ENCODE measurements around the gene PIK3R2.

The PIK3R2 gene

DNA sequence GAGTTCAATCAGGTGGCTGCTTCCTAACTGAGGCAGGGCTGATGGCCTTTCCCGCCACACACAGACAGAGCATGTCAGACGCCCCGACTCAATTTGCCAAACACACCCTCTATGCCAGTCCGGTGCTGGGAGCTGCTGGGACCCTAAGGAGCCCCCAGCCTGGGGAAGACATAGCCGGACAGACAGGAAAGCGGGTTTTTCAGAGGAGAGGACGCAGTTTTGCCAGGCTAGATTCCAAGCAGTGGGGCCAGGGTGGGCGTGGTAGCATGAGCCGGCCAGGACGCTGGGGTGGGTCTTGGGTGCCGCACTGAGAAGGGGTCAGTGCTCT lies 35.6 kb upstream of the PIK3R2 start:
- H3K9me3 ChIP-seq (replicated peaks; ENCODE audit: low read length) = no peaks in the 10 kb centered on the region
- peak overlapping the region; percentile 66 for H3K9ac ChIP-seq (ENCODE audit: low read depth, low read length)
- H3K4me2 ChIP-seq (ENCODE audit: low read length) = peak overlapping the region; percentile 94
- H3K36me3 ChIP-seq (ENCODE audit: insufficient read depth, low read length) = no peaks in the 10 kb centered on the region
- H3K4me1 ChIP-seq (ENCODE audit: control insufficient read depth, insufficient read depth, low read length) = peaks cover 18% of the 10 kb centered on the region
- no peaks in the 10 kb centered on the region for H3K27me3 ChIP-seq (ENCODE audit: control insufficient read depth, insufficient read depth, low read length)
- peak overlapping the region; percentile 72 for H3K4me3 ChIP-seq (ENCODE audit: low read length)

DNA sequence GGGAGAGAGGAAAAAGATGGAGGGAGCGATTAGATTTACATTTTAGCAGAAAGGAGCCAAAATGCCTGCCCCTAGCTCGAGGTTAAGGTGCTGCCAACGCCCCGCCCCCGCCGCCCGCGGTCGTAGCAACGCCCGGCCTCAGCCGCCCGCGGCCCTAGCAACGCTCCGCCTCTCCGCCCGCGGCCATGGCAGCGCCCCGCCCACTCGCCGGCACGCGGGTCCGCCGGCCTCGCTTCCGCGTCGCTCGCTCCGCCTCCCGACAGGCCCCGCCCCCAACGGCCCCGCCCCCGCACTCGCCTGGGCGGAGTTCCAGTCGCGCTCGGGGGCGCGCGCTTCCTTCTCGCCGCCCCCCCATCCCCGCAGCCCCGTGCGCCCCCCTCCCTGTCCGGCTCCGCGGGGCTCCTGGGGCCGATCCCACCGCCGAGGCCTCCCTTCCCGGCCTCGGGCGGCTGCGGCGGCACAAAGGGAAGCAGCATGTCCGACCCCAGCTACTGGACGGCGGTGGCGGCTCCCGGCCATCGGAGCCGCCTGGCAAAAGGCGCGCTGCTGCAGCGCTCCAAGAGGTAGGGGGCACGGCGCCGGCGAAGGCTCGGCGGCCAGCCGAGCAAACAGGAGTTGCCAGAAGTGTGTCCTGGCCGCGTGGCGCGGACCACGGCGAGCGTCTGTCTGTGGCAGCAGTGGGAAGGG lies 35.1 kb upstream of the PIK3R2 start:
- H3K9ac ChIP-seq (ENCODE audit: low read depth, low read length) = peak overlapping the region; percentile 79
- no peaks in the 10 kb centered on the region for H3K9me3 ChIP-seq (replicated peaks; ENCODE audit: low read length)
- H3K36me3 ChIP-seq (ENCODE audit: insufficient read depth, low read length) = no peaks in the 10 kb centered on the region
- no peaks in the 10 kb centered on the region for H3K27me3 ChIP-seq (ENCODE audit: control insufficient read depth, insufficient read depth, low read length)
- H3K4me1 ChIP-seq (ENCODE audit: control insufficient read depth, insufficient read depth, low read length) = peaks cover 18% of the 10 kb centered on the region
- H3K4me2 ChIP-seq (ENCODE audit: low read length) = peak overlapping the region; percentile 99
- H3K4me3 ChIP-seq (ENCODE audit: low read length) = peak overlapping the region; percentile 84

DNA sequence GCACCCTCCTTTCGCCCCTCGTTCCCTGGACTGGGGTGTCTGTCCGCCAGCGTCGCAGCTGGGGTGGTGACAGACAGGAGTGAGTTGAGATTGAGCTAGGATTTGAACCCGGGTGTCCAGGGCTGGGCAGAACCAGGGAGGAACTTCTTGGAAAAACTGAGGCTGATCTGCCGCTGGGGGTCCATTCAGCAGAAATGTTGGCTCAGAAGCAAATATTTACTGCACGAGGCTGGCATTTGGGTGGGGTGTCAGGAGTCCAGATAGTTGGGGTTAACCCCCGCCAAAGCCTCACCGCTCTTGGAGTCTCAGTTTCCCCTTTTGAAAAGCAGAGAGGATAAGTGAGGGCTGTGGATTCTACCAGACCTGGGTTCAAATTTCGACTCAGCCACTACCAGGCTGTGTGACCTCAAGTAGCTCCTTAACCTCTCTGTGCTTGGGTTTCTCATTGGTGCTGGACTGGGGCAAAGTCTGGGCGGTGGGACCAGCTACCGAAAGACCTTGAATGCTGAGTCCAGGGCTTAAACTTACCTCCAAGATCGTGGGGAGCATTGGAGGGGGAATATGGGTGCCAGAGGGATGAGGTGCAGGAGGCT lies 34.4 kb upstream of the PIK3R2 start:
- Histone ChIP-seq H3K4me3 (ENCODE audit: low read length) (peak overlapping the region; percentile 84), H3K9ac (ENCODE audit: low read depth, low read length) (peak overlapping the region; percentile 79), H3K27me3 (ENCODE audit: control insufficient read depth, insufficient read depth, low read length) (no peaks in the 10 kb centered on the region), H3K9me3 (replicated peaks; ENCODE audit: low read length) (no peaks in the 10 kb centered on the region), H3K36me3 (ENCODE audit: insufficient read depth, low read length) (peaks cover 6% of the 10 kb centered on the region), H3K4me1 (ENCODE audit: control insufficient read depth, insufficient read depth, low read length) (peaks cover 18% of the 10 kb centered on the region), H3K4me2 (ENCODE audit: low read length) (peak overlapping the region; percentile 99)

DNA sequence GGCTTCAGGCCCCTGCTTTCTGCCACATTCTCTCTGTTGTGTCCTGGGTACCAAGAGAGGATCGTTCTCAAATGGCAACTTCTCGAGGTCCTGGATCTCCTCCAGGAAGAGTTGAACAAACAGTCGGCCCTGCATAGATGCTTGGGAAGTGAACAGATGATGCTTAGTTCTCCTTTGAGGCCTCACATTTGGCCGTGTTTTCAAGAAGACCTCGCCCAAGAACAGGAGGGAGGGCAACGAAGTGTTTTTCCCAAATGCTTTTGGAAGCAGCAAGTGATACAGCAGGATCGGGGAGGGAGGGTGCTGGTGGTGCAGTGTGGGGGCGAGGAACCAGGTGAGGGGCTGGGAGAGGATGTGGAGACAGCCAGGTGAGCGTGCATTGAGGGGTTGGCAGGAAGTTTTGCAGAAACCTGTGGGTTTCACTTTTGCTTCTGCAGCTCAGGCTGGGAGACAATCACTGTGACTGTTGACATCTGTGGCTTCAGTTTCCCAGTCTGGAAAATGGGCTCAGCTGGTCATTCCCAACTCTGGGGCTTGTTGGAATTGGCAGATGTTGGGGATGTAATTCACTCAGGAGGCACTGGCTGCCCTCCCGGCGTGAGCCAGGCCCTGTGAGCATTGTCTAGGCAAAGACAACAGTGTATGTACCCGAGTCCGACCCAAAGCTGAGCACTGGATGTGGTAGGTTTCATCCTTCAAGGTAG lies 33.8 kb upstream of the PIK3R2 start:
- Histone ChIP-seq H3K9me3 (replicated peaks; ENCODE audit: low read length) (no peaks in the 10 kb centered on the region), H3K9ac (ENCODE audit: low read depth, low read length) (no peak overlapping the region), H3K4me2 (ENCODE audit: low read length) (peak overlapping the region; percentile 99), H3K27me3 (ENCODE audit: control insufficient read depth, insufficient read depth, low read length) (no peaks in the 10 kb centered on the region), H3K4me3 (ENCODE audit: low read length) (no peak overlapping the region), H3K36me3 (ENCODE audit: insufficient read depth, low read length) (peaks cover 11% of the 10 kb centered on the region), H3K4me1 (ENCODE audit: control insufficient read depth, insufficient read depth, low read length) (peaks cover 18% of the 10 kb centered on the region)

DNA sequence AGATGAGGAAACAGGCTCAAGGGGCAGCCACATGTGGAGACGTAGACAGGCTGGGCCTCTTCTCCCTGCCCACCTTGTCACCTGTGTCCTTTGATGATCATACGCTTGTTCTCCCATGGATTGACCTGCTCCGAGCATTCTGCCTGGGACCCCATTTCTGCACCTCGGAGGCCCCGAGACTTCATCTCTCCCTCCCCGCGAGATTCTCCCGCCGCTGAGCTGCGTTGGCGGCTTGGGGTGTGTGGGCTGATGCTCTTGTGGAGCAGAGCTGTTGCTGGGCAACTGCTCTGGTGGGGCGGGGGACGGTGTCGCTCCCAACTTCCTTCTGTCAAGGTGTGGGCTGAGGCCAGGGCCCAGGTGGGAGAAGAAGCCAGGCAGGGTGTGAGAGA lies 33.3 kb upstream of the PIK3R2 start:
- Histone ChIP-seq H3K4me2 (ENCODE audit: low read length) (no peak overlapping the region), H3K4me3 (ENCODE audit: low read length) (no peak overlapping the region), H3K36me3 (ENCODE audit: insufficient read depth, low read length) (peaks cover 14% of the 10 kb centered on the region), H3K9me3 (replicated peaks; ENCODE audit: low read length) (no peaks in the 10 kb centered on the region), H3K9ac (ENCODE audit: low read depth, low read length) (no peak overlapping the region), H3K27me3 (ENCODE audit: control insufficient read depth, insufficient read depth, low read length) (no peaks in the 10 kb centered on the region), H3K4me1 (ENCODE audit: control insufficient read depth, insufficient read depth, low read length) (peaks cover 18% of the 10 kb centered on the region)

DNA sequence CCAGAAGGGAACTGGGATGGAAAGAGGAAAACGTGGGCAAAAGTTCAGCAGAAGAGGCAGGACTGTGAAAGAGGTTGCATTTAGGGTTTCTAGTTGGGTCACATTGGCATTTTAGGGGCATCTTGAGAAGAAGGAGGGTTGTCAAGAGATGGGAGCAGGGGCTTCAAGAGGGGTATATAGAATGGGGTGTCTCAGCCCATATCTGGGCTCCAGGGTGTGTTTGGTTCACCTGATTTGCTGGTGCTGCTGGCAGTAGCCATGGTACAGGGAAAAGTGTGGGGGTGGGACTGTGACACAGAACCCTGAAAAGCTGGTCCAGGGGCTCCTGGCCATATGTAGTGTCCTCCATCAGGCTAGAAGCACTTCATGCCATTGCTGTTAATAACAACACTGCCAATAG lies 32.8 kb upstream of the PIK3R2 start:
- Histone ChIP-seq H3K36me3 (ENCODE audit: insufficient read depth, low read length) (peaks cover 17% of the 10 kb centered on the region), H3K4me2 (ENCODE audit: low read length) (no peak overlapping the region), H3K9ac (ENCODE audit: low read depth, low read length) (no peak overlapping the region), H3K4me1 (ENCODE audit: control insufficient read depth, insufficient read depth, low read length) (peaks cover 18% of the 10 kb centered on the region), H3K27me3 (ENCODE audit: control insufficient read depth, insufficient read depth, low read length) (no peaks in the 10 kb centered on the region), H3K9me3 (replicated peaks; ENCODE audit: low read length) (no peaks in the 10 kb centered on the region), H3K4me3 (ENCODE audit: low read length) (no peak overlapping the region)

DNA sequence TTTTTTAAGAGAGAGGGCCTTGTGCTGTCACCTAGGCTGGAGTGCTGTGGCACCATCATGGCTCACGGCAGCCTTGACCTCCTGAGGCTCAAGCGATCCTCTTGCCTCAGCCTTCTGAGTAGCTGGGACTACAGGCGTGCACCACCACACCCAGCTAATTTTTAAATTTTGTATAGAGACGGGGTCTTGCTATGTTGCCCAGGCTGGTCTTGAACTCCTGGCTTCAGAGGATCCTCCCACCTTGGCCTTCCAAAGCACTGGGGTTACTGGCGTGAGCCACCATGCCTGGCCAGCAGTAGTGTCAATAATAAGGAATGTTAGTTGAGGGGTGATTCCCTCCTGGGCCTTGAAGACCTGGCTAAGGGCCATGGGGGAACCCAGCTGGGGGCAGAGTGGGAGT lies 31.8 kb upstream of the PIK3R2 start:
- Histone ChIP-seq H3K36me3 (ENCODE audit: insufficient read depth, low read length) (peaks cover 17% of the 10 kb centered on the region), H3K4me3 (ENCODE audit: low read length) (no peak overlapping the region), H3K9ac (ENCODE audit: low read depth, low read length) (no peak overlapping the region), H3K4me2 (ENCODE audit: low read length) (no peak overlapping the region), H3K27me3 (ENCODE audit: control insufficient read depth, insufficient read depth, low read length) (no peaks in the 10 kb centered on the region), H3K4me1 (ENCODE audit: control insufficient read depth, insufficient read depth, low read length) (peaks cover 18% of the 10 kb centered on the region), H3K9me3 (replicated peaks; ENCODE audit: low read length) (no peaks in the 10 kb centered on the region)

DNA sequence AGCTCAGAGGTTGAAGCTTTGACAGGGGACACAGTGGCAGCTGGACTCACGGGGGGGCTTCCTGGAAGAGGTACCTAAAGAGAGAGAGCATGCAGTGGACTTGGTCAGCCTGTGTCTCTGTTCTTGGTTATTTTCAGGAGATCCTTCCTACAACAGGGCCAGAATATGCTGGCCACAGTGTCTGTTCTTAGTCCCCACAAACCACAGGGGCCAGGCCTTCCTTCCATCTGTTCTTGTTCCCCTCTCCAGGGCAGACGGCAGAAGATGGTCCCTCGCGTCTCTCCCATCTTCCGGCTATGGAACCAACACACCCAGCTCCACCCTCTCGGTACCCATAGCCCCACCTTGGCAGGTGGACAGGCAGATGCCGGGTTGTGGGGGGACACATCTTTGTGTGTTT lies 30.5 kb upstream of the PIK3R2 start:
- Histone ChIP-seq H3K4me3 (ENCODE audit: low read length) (no peak overlapping the region), H3K9me3 (replicated peaks; ENCODE audit: low read length) (no peaks in the 10 kb centered on the region), H3K4me2 (ENCODE audit: low read length) (no peak overlapping the region), H3K4me1 (ENCODE audit: control insufficient read depth, insufficient read depth, low read length) (peaks cover 14% of the 10 kb centered on the region), H3K27me3 (ENCODE audit: control insufficient read depth, insufficient read depth, low read length) (no peaks in the 10 kb centered on the region), H3K36me3 (ENCODE audit: insufficient read depth, low read length) (peaks cover 17% of the 10 kb centered on the region), H3K9ac (ENCODE audit: low read depth, low read length) (no peak overlapping the region)

DNA sequence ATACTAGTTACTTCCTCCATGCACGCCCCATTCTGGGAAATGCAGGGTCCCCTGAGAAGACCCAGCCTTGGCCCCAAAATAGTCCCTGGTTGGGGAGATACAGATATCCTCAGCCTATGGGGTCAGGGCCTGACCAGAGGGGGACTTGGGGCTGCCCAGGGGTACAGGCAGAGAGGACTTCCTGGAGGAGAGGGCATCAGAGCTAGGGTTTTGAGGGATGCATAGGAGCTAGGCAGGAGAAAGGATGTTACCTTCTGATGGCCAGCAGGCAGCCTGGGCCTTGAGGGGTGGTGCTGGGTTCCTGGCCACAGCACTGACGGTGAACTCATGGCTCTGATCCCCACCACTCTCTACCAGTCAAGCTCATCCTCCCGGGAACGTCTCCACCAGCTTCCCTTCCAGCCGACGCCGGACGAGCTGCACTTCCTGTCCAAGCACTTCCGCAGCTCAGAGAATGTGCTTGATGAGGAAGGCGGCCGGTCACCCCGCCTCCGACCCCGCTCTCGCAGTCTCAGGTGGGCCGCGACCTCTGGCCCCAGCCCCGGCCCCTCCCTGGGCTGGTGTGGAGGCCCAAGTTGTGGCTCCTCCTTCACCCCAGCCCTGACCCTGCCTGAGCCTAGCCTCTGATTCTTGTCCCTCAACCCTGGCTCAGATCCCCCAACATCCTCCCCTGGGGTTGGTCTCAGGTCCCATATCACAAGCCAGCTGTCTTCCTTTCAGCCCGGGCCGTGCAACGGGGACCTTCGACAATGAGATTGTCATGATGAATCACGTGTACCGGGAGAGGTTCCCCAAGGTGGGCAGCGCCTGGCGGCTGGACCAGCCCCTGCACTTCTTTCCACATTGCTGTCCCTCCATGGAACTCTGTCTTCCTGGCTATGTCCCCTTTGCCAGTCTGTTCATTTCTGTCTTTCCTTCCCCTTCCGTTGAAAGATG lies 29.8 kb upstream of the PIK3R2 start:
- Histone ChIP-seq H3K9me3 (replicated peaks; ENCODE audit: low read length) (no peaks in the 10 kb centered on the region), H3K4me1 (ENCODE audit: control insufficient read depth, insufficient read depth, low read length) (peaks cover 11% of the 10 kb centered on the region), H3K9ac (ENCODE audit: low read depth, low read length) (no peak overlapping the region), H3K4me2 (ENCODE audit: low read length) (no peak overlapping the region), H3K36me3 (ENCODE audit: insufficient read depth, low read length) (peaks cover 17% of the 10 kb centered on the region), H3K27me3 (ENCODE audit: control insufficient read depth, insufficient read depth, low read length) (no peaks in the 10 kb centered on the region), H3K4me3 (ENCODE audit: low read length) (no peak overlapping the region)

DNA sequence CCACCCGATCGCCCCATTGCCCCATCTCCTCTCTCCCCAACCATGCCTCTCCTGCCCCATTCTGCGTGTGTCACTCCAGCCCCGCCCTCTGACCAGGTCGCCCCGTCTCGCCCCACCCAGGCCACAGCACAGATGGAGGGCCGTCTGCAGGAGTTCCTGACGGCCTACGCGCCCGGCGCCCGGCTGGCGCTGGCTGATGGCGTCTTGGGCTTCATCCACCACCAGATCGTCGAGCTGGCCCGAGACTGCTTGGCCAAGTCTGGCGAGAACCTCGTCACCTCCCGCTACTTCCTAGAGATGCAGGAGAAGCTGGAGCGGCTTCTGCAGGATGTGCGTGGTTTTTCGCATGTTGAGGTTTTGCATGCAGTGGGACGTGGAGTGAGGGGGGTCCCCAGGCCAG lies 29.1 kb upstream of the PIK3R2 start:
- no peaks in the 10 kb centered on the region for H3K9me3 ChIP-seq (replicated peaks; ENCODE audit: low read length)
- peaks cover 19% of the 10 kb centered on the region for H3K36me3 ChIP-seq (ENCODE audit: insufficient read depth, low read length)
- H3K27me3 ChIP-seq (ENCODE audit: control insufficient read depth, insufficient read depth, low read length) = no peaks in the 10 kb centered on the region
- H3K4me2 ChIP-seq (ENCODE audit: low read length) = no peak overlapping the region
- peaks cover 4% of the 10 kb centered on the region for H3K4me1 ChIP-seq (ENCODE audit: control insufficient read depth, insufficient read depth, low read length)
- H3K4me3 ChIP-seq (ENCODE audit: low read length) = no peak overlapping the region
- no peak overlapping the region for H3K9ac ChIP-seq (ENCODE audit: low read depth, low read length)

DNA sequence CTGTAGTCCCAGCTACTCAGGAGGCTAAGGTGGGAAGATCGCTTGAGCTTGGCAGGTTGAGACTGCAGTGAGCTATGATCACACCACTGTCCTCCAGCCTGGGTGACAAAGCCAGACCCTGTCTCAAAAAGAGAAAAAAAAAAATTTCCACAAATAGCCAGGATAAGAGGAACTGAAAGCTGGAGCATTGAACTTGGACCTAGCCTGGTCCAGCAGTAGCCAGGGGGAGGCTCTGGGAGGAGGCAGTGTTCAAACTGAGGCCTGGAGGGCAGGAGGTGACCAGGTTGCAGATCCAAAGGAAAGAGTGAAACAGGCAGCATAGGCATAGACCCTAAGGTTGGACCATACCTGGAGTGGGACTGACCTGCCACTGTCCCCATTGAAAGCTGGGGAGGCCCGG lies 26.9 kb upstream of the PIK3R2 start:
- H3K9ac ChIP-seq (ENCODE audit: low read depth, low read length) = no peak overlapping the region
- H3K27me3 ChIP-seq (ENCODE audit: control insufficient read depth, insufficient read depth, low read length) = no peaks in the 10 kb centered on the region
- no peak overlapping the region for H3K4me2 ChIP-seq (ENCODE audit: low read length)
- H3K4me1 ChIP-seq (ENCODE audit: control insufficient read depth, insufficient read depth, low read length) = no peaks in the 10 kb centered on the region
- no peak overlapping the region for H3K4me3 ChIP-seq (ENCODE audit: low read length)
- peaks cover 32% of the 10 kb centered on the region for H3K36me3 ChIP-seq (ENCODE audit: insufficient read depth, low read length)
- H3K9me3 ChIP-seq (replicated peaks; ENCODE audit: low read length) = no peaks in the 10 kb centered on the region

Measured in skeletal muscle satellite cell (primary cell).